GM21723 (cell line): ENCODE measurements around the gene WWOX.

ENCODE experiments used
- ATAC-seq: cut with Tn5 transposase; IDR thresholded peaks from one replicate; pipeline ENCODE4 v1.9.1; 2021; ENCODE audit warnings: mild to moderate bottlenecking, moderate library complexity; ENCODE audit not compliant: unreplicated experiment

The WWOX gene

GRCh38 chr16:78909226-78909625 lies 809.8 kb downstream of the WWOX start:
- no peak for ATAC-seq

GRCh38 chr16:78915811-78916345 lies 816.4 kb downstream of the WWOX start:
- no peak for ATAC-seq

GRCh38 chr16:78916928-78917545 lies 817.6 kb downstream of the WWOX start:
- ATAC-seq, result no peak

GRCh38 chr16:78918805-78919305 lies 819.4 kb downstream of the WWOX start:
- ATAC-seq, result no peak

- ATAC-seq, result no peak
Measured at GRCh38 chr16:78919852-78920251, 820.4 kb downstream of the WWOX start.

- no peak for ATAC-seq
Measured at GRCh38 chr16:78920621-78921020, 821.2 kb downstream of the WWOX start.

GRCh38 chr16:78925083-78925767 lies 825.8 kb downstream of the WWOX start:
- ATAC-seq, result no peak

GRCh38 chr16:78926723-78927210 lies 827.3 kb downstream of the WWOX start:
- ATAC-seq, result no peak

GRCh38 chr16:78927766-78928165 lies 828.3 kb downstream of the WWOX start:
- no peak for ATAC-seq

- ATAC-seq, result no peak
Measured at GRCh38 chr16:78929841-78930240, 830.4 kb downstream of the WWOX start.

- ATAC-seq, result no peak
Measured at GRCh38 chr16:78930561-78930960, 831.1 kb downstream of the WWOX start.

GRCh38 chr16:78931267-78931666 lies 831.8 kb downstream of the WWOX start:
- ATAC-seq, result no peak

GRCh38 chr16:78931678-78932077 lies 832.2 kb downstream of the WWOX start:
- ATAC-seq, result no peak

GRCh38 chr16:78932355-78932943 lies 833.0 kb downstream of the WWOX start:
- ATAC-seq, result no peak

GRCh38 chr16:78936060-78936459 lies 836.6 kb downstream of the WWOX start:
- no peak for ATAC-seq

- ATAC-seq, result no peak
Measured at GRCh38 chr16:78939597-78939996, 840.1 kb downstream of the WWOX start.

GRCh38 chr16:78942625-78943245 lies 843.3 kb downstream of the WWOX start:
- ATAC-seq, result no peak

GRCh38 chr16:78945336-78945735 lies 845.9 kb downstream of the WWOX start:
- no peak for ATAC-seq

- ATAC-seq, result no peak
Measured at GRCh38 chr16:78946556-78946955, 847.1 kb downstream of the WWOX start.

GRCh38 chr16:78950768-78951167 lies 851.3 kb downstream of the WWOX start:
- ATAC-seq, result no peak

- ATAC-seq, result no peak
Measured at GRCh38 chr16:78952630-78953029, 853.2 kb downstream of the WWOX start.
